Vagina (tissue), 2 donors: ENCODE data around the gene CSPG4. TPM values are rescaled to one million over a fixed set of nuclear protein-coding genes. Genes with fewer than 3 reads are reported as not detected.

Experiments used
- DNase-seq, 2 donors: peaks; one replicate each; pipeline ENCODE4 v3.0.0-alpha.2; 2017; ENCODE audit errors: extremely low spot score in 2 of 2
- H3K27ac ChIP-seq: fragments of 200-600 bp; sonication (generic); one replicate; pipeline ENCODE4 v1.5.1; 2019
- H3K27me3 ChIP-seq: fragments of 200-600 bp; sonication (generic); one replicate; pipeline ENCODE4 v1.5.1; 2019
- H3K36me3 ChIP-seq, 2 donors: fragments of 200-600 bp; sonication (generic); one replicate each; pipeline ENCODE4 v1.5.1; 2017 to 2019
- H3K4me1 ChIP-seq: fragments of 200-600 bp; sonication (generic); one replicate; pipeline ENCODE4 v1.5.1; 2019
- H3K4me3 ChIP-seq, 2 donors: fragments of 200-600 bp; sonication (generic); 1 replicate in 1 of 2; 2 replicates in 1 of 2; pipeline ENCODE4 v1.5.1; 2016 to 2019
- H3K9me3 ChIP-seq: fragments of 200-600 bp; sonication (generic); one replicate; pipeline ENCODE4 v1.5.1; 2019
- CTCF ChIP-seq, 3 experiments: fragments of 450-650 bp in 2 of 3; fragments of 200-600 bp in 1 of 3; sonication (generic) in 1 of 3; IDR thresholded peaks; one replicate each; pipeline ENCODE4 v1.5.1; 2017 to 2019; ENCODE audit warnings: antibody characterized with exemption in 3 of 3, mild to moderate bottlenecking in 2 of 3, moderate library complexity in 2 of 3
- POLR2A ChIP-seq, 2 donors: fragments of 450-650 bp; IDR thresholded peaks; one replicate each; pipeline ENCODE4 v1.6.1; 2017; ENCODE audit warnings: antibody characterized with exemption in 2 of 2, mild to moderate bottlenecking in 2 of 2, moderate library complexity in 2 of 2
- POLR2AphosphoS5 ChIP-seq, 2 donors: sonication (generic); formaldehyde crosslinking; IDR thresholded peaks; one replicate each; pipeline ENCODE4 v1.9.0; 2017; ENCODE audit warnings: antibody characterized with exemption in 2 of 2, mild to moderate bottlenecking in 2 of 2, low read depth in 1 of 2; ENCODE audit not compliant: insufficient read depth in 1 of 2
- intact Hi-C: fragments of 100-400 bp; cut with DNase I; formaldehyde crosslinking; loops from one replicate; pipeline ENCODE4 v1.15.1; 2023
- total RNA-seq: library from RNA; depleted of rRNA; stranded (reverse); fragments of >200 nt; gene quantifications from one replicate; pipeline ENCODE4 v1.2.3, GENCODE V29; 2016

Gene CSPG4
- total RNA-seq, 1 donor from 2014 or later, result 23.1 TPM

- Histone ChIP-seq H3K9me3 (no peaks in the 10 kb centered on the region), H3K4me1 (peaks cover 36% of the 10 kb centered on the region), H3K36me3 (no peaks in the 10 kb centered on the region), H3K27ac (peak overlapping the region; percentile 36), H3K4me3 (no peak overlapping the region), H3K27me3 (no peaks in the 10 kb centered on the region)
- intact Hi-C loops, result loop anchor here (5.0 kb wide), 1 partner anchor 47 kb away; no protein-coding TSS in a partner anchor
- DNase-seq, result no peak
- TF ChIP-seq CTCF (IDR thresholded peaks at IDR 0.05) (no peak), POLR2AphosphoS5 (IDR thresholded peaks at IDR 0.05; ENCODE audit: insufficient read depth in 1 of 2, low read depth in 1 of 2) (peak in 1 of 2 donors; percentile 10)
Measured at GRCh38 chr15:75733761-75734651, 21.4 kb upstream of the CSPG4 start.

DNA sequence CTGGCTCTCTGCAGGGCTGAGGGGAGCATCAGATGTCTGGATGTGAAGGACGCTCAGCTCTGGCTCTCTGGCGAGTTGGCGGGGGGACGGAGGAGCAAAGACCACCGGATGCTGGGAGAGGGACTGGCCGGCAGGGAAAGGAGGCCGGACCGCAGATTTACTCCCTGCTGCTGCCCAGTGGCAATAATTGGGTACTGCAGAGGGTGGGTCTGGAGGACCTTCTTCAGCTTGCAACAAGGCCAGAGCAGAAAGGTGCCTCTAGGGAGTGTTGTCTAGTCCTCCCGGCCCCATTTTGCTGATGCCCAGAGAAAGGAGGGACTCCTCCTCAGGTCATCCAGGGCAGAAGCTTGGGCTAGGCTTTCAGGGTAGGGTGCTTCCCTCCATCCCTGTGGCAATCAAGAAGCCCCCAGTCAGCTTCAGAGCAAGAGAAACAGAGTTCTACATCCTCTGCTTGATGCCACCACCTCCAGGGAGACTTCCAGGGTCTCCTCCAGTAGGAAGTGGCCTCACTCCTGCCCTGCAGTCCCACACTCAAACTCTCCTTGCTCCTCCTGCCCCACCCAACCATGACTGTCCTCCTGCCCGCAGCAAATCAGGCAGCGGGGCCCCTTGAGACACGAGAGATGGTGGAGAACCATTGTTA lies 20.3 kb upstream of the CSPG4 start:
- H3K27ac ChIP-seq, result peak overlapping the region; percentile 72

GRCh38 chr15:75732177-75732808 lies 19.6 kb upstream of the CSPG4 start:
- peak overlapping the region in 1 of 2 donors; percentile 31 for H3K4me3 ChIP-seq
- no peak for DNase-seq

More for the DNA sequence above, 20.3 kb upstream of the CSPG4 start:
- intact Hi-C loops, result loop anchor here (5.0 kb wide), 1 partner anchor 46 kb away; no protein-coding TSS in a partner anchor
- TF ChIP-seq POLR2A (IDR thresholded peaks at IDR 0.05) (no peak), CTCF (IDR thresholded peaks at IDR 0.05) (peak; percentile 61 to 88 (median 69)), POLR2AphosphoS5 (IDR thresholded peaks at IDR 0.05; ENCODE audit: insufficient read depth in 1 of 2, low read depth in 1 of 2) (peak in 1 of 2 donors; percentile 27)
- Histone ChIP-seq H3K9me3 (no peaks in the 10 kb centered on the region), H3K27me3 (no peaks in the 10 kb centered on the region), H3K4me3 (no peak overlapping the region), H3K4me1 (peaks cover 32% of the 10 kb centered on the region), H3K36me3 (no peaks in the 10 kb centered on the region)
- no peak for DNase-seq

More at GRCh38 chr15:75732177-75732808, 19.6 kb upstream of the CSPG4 start:
- H3K27me3 ChIP-seq, result no peaks in the 10 kb centered on the region
- H3K36me3 ChIP-seq, result no peaks in the 10 kb centered on the region
- TF ChIP-seq CTCF (IDR thresholded peaks at IDR 0.05), result no peak
- no peak for TF ChIP-seq POLR2A (IDR thresholded peaks at IDR 0.05)
- no peak for TF ChIP-seq POLR2AphosphoS5 (IDR thresholded peaks at IDR 0.05; ENCODE audit: insufficient read depth in 1 of 2, low read depth in 1 of 2)
- intact Hi-C loops, result loop anchor here (5.0 kb wide), 1 partner anchor 45 kb away; no protein-coding TSS in a partner anchor
- H3K4me1 ChIP-seq, result peaks cover 25% of the 10 kb centered on the region
- H3K9me3 ChIP-seq, result no peaks in the 10 kb centered on the region
- H3K27ac ChIP-seq, result peak overlapping the region; percentile 72
